OCI-LY7 (cell line): ENCODE measurements around the gene PLA2G2A.

Experiments
- EZH2phosphoT487 ChIP-seq: fragments of 200-600 bp; sonication (generic); IDR thresholded peaks from 2 replicates; pipeline ENCODE4 v1.6.1; 2018; ENCODE audit warnings: low read depth, borderline replicate concordance, mild to moderate bottlenecking, mixed run types, antibody characterized with exemption, low read length, moderate library complexity, mixed read lengths
- TF ChIP-seq, protein P1 (sequence below): fragments of 200-600 bp; sonication (generic); conservative IDR thresholded peaks from 2 replicates; pipeline ENCODE4 v1.5.1; 2014; ENCODE audit warnings: mild to moderate bottlenecking, antibody characterized with exemption, low read length, moderate library complexity, mixed read lengths

DNA sequence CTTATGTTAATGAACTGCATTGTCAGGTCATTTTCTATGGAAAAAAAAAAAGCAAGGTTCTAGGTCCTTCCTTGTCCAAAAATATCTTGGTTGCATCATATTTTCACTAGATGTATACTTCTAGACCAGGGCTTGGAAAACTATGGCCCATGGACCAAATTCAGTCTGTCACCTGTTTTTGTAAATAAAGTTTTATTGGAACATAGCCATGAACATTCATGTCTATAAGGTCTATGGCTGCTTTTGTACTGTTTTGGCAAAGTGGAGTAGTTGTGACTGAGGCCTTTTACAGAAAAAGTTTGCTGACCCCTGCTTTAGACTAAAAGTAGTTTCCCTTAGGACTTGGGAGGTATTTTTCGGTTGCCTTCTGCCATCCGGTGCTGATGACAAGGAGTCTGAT lies 36.8 kb downstream of the PLA2G2A start:
- TF ChIP-seq, protein P1, sequence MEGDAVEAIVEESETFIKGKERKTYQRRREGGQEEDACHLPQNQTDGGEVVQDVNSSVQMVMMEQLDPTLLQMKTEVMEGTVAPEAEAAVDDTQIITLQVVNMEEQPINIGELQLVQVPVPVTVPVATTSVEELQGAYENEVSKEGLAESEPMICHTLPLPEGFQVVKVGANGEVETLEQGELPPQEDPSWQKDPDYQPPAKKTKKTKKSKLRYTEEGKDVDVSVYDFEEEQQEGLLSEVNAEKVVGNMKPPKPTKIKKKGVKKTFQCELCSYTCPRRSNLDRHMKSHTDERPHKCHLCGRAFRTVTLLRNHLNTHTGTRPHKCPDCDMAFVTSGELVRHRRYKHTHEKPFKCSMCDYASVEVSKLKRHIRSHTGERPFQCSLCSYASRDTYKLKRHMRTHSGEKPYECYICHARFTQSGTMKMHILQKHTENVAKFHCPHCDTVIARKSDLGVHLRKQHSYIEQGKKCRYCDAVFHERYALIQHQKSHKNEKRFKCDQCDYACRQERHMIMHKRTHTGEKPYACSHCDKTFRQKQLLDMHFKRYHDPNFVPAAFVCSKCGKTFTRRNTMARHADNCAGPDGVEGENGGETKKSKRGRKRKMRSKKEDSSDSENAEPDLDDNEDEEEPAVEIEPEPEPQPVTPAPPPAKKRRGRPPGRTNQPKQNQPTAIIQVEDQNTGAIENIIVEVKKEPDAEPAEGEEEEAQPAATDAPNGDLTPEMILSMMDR, result no peak
- TF ChIP-seq EZH2phosphoT487, result no peak
